CD14-positive monocyte (primary cell): Measurements from ENCODE around the gene LAMB1. TPM values are rescaled to one million over a fixed set of nuclear protein-coding genes. Genes with fewer than 3 reads are reported as not detected.

ENCODE experiments used
- DNase-seq, 3 donors: peaks; one replicate each; pipeline ENCODE4 v3.0.0-alpha.2; 2011 to 2022
- H2AFZ ChIP-seq: 2 replicates; pipeline ENCODE4 v1.6.0; 2012; ENCODE audit warnings: mild to moderate bottlenecking, low read depth, low read length, inconsistent platforms; ENCODE audit not compliant: insufficient read depth, poor library complexity, severe bottlenecking
- H3K27ac ChIP-seq, 2 donors: 1 replicate in 1 of 2; 2 replicates in 1 of 2; pipeline ENCODE4 v1.5.1; 2012 to 2013; ENCODE audit warnings: low read length in 2 of 2, control low read depth in 1 of 2, inconsistent platforms in 1 of 2, low read depth in 1 of 2, mild to moderate bottlenecking in 1 of 2
- H3K27me3 ChIP-seq, 2 donors: one replicate each; pipeline versions ENCODE4 v1.6.0 to v1.6.1; 2011 to 2013; ENCODE audit warnings: low read length in 2 of 2; ENCODE audit not compliant: control insufficient read depth in 2 of 2, insufficient read depth in 2 of 2
- H3K36me3 ChIP-seq, 2 donors: replicated peaks in 1 of 2; 1 replicate in 1 of 2; 2 replicates in 1 of 2; pipeline versions ENCODE4 v1.5.1 to v1.6.1; 2012 to 2013; ENCODE audit warnings: low read length in 2 of 2, control low read depth in 1 of 2, inconsistent platforms in 1 of 2, mild to moderate bottlenecking in 1 of 2; ENCODE audit not compliant: insufficient read depth in 2 of 2, control insufficient read depth in 1 of 2
- H3K4me1 ChIP-seq, 2 donors: 1 replicate in 1 of 2; 2 replicates in 1 of 2; pipeline versions ENCODE4 v1.5.1 to v1.6.1; 2012 to 2013; ENCODE audit warnings: low read length in 2 of 2, control low read depth in 1 of 2, inconsistent platforms in 1 of 2, mild to moderate bottlenecking in 1 of 2, moderate library complexity in 1 of 2; ENCODE audit not compliant: insufficient read depth in 2 of 2, control insufficient read depth in 1 of 2
- H3K4me2 ChIP-seq: replicated peaks from 2 replicates; pipeline ENCODE3; 2012; ENCODE audit warnings: low read length, moderate library complexity, mild to moderate bottlenecking; ENCODE audit not compliant: poor library complexity, severe bottlenecking; ENCODE audit errors: extremely low read depth
- H3K4me3 ChIP-seq, 3 experiments: fragments of 200-600 bp in 1 of 3; sonication (generic) in 1 of 3; replicated peaks in 1 of 3; 1 replicate in 2 of 3; 2 replicates in 1 of 3; pipeline ENCODE4 v1.5.1; 2011 to 2013; ENCODE audit warnings: low read length in 3 of 3, mild to moderate bottlenecking in 3 of 3, control low read depth in 2 of 3, low read depth in 2 of 3, inconsistent platforms in 1 of 3, moderate library complexity in 1 of 3
- H3K79me2 ChIP-seq: 2 replicates; pipeline ENCODE4 v1.6.0; 2012; ENCODE audit warnings: mild to moderate bottlenecking, control low read depth, inconsistent platforms, low read length, moderate library complexity; ENCODE audit not compliant: insufficient read depth
- H3K9ac ChIP-seq: 2 replicates; pipeline ENCODE4 v1.6.0; 2017; ENCODE audit warnings: low read length, mild to moderate bottlenecking; ENCODE audit not compliant: insufficient read depth, poor library complexity, severe bottlenecking
- H3K9me3 ChIP-seq, 2 donors: replicated peaks in 1 of 2; 1 replicate in 1 of 2; 2 replicates in 1 of 2; pipeline versions ENCODE4 v1.5.1 to v1.6.1; 2012 to 2013; ENCODE audit warnings: low read length in 2 of 2, control low read depth in 1 of 2; ENCODE audit not compliant: control insufficient read depth in 1 of 2, insufficient read depth in 1 of 2
- H4K20me1 ChIP-seq: 2 replicates; pipeline ENCODE4 v1.6.0; 2012; ENCODE audit warnings: mild to moderate bottlenecking, low read length, control low read depth, moderate library complexity; ENCODE audit not compliant: insufficient read depth
- H3K27ac Mint-ChIP-seq, 7 donors: one replicate each; pipeline ENCODE4 v1.8.0; 2020; ENCODE audit warnings: mild to moderate bottlenecking in 7 of 7, mixed read lengths in 7 of 7, moderate library complexity in 6 of 7, inconsistent platforms in 2 of 7
- H3K27me3 Mint-ChIP-seq, 3 donors: one replicate each; pipeline ENCODE4 v1.8.0; 2021 to 2022; ENCODE audit warnings: low read depth in 3 of 3, mild to moderate bottlenecking in 3 of 3, mixed read lengths in 3 of 3, moderate library complexity in 3 of 3, inconsistent platforms in 1 of 3
- H3K36me3 Mint-ChIP-seq, 2 donors: one replicate each; pipeline ENCODE4 v1.8.0; 2020; ENCODE audit warnings: mixed read lengths in 2 of 2, inconsistent platforms in 1 of 2, mild to moderate bottlenecking in 1 of 2
- H3K4me1 Mint-ChIP-seq: one replicate; pipeline ENCODE4 v1.8.0; 2020; ENCODE audit warnings: mild to moderate bottlenecking, mixed read lengths
- H3K4me3 Mint-ChIP-seq, 2 donors: one replicate each; pipeline ENCODE4 v1.8.0; 2020; ENCODE audit warnings: mild to moderate bottlenecking in 2 of 2, mixed read lengths in 2 of 2, moderate library complexity in 1 of 2
- H3K9me3 Mint-ChIP-seq, 7 donors: one replicate each; pipeline ENCODE4 v1.8.0; 2020 to 2022; ENCODE audit warnings: mixed read lengths in 7 of 7, mild to moderate bottlenecking in 6 of 7, moderate library complexity in 6 of 7, inconsistent platforms in 2 of 7
- CTCF ChIP-seq: fragments of 200-600 bp; IDR thresholded peaks from one replicate; pipeline ENCODE4 v1.8.0; 2022; ENCODE audit warnings: antibody characterized with exemption, mild to moderate bottlenecking
- WGBS: methylation state at CpG from one replicate; pipeline ENCODE4 v1.1.5; 2013; ENCODE audit warnings: missing lambda C conversion rate; ENCODE audit not compliant: insufficient coverage; 5-methylcytosine and 5-hydroxymethylcytosine counted together
- intact Hi-C, 2 donors: fragments of 100-400 bp; cut with micrococcal nuclease; formaldehyde crosslinking; loops; one replicate each; pipeline versions ENCODE4 v1.15.0 to v1.15.1; 2023
- polyA plus RNA-seq, 3 donors: library from polyadenylated mRNA; depleted of rRNA in 1 of 3; unstranded in 2 of 3; stranded (reverse) in 1 of 3; fragments of 300-500 nt in 2 of 3; fragments of >200 nt in 1 of 3; fragmentation: Illumina TruSeq in 2 of 3; gene quantifications; 1 replicate in 2 of 3; 2 replicates in 1 of 3; pipeline ENCODE4 v1.2.3, GENCODE V29; 2012 to 2021

The LAMB1 gene
- polyA plus RNA-seq, 3 donors, result 0.42 TPM; not detected in 2

- no peaks in the 10 kb centered on the region for H3K27me3 ChIP-seq
- Mint-ChIP-seq H3K4me3 (no peak overlapping the region), H3K4me1 (no peaks in the 10 kb centered on the region), H3K27ac (no peak overlapping the region), H3K27me3 (peaks cover 3 to 11% (median 6%) of the 10 kb centered on the region in 3 donors), H3K36me3 (no peaks in the 10 kb centered on the region), H3K9me3 (no peaks in the 10 kb centered on the region)
- DNase-seq, result no peak
- H3K4me1 ChIP-seq, result no peaks in the 10 kb centered on the region
- no peaks in the 10 kb centered on the region for H3K79me2 ChIP-seq
- no peak for TF ChIP-seq CTCF
- no peak overlapping the region for H3K4me3 ChIP-seq
- H3K36me3 ChIP-seq, result no peaks in the 10 kb centered on the region
- no peak overlapping the region for H3K27ac ChIP-seq
- H3K4me2 ChIP-seq, result no peak overlapping the region
- H3K9me3 ChIP-seq, result no peaks in the 10 kb centered on the region
- intact Hi-C loops, result no loop called here
- no peak overlapping the region for H2AFZ ChIP-seq
- no peaks in the 10 kb centered on the region for H4K20me1 ChIP-seq
- H3K9ac ChIP-seq, result no peak overlapping the region
- no CpG with 5 or more reads among the region's 4 CpGs for WGBS
These were observed 15.7 kb upstream of the LAMB1 start for GRCh38 chr7:108018668-108019067.

- Mint-ChIP-seq H3K27ac (no peak overlapping the region), H3K36me3 (no peaks in the 10 kb centered on the region), H3K27me3 (peaks cover 1 to 8% (median 4%) of the 10 kb centered on the region in 3 donors), H3K9me3 (no peaks in the 10 kb centered on the region), H3K4me3 (no peak overlapping the region), H3K4me1 (no peaks in the 10 kb centered on the region)
- Histone ChIP-seq H3K4me1 (no peaks in the 10 kb centered on the region), H3K9ac (no peak overlapping the region), H2AFZ (no peak overlapping the region), H3K9me3 (no peaks in the 10 kb centered on the region), H3K4me2 (no peak overlapping the region), H3K27me3 (no peaks in the 10 kb centered on the region), H3K79me2 (no peaks in the 10 kb centered on the region), H4K20me1 (no peaks in the 10 kb centered on the region), H3K36me3 (no peaks in the 10 kb centered on the region), H3K27ac (no peak overlapping the region), H3K4me3 (no peak overlapping the region)
- intact Hi-C loops, result no loop called here
- WGBS, result 100% methylated on average over 2 of the region's 4 CpGs
- TF ChIP-seq CTCF, result no peak
- DNase-seq, result no peak
These were observed 14.8 kb upstream of the LAMB1 start for GRCh38 chr7:108017776-108018151.
